HG03045 (cell line): ENCODE results near the gene NR3C2.
"Not testable (repeated sequence)": the region's sequence is repeated elsewhere in the genome, so short reads cannot be mapped to it uniquely, and the experiment has no call there.

Experiments used
- ATAC-seq: cut with Tn5 transposase; IDR thresholded peaks from one replicate; pipeline ENCODE4 v1.9.1; 2021; ENCODE audit warnings: mild to moderate bottlenecking, moderate library complexity; ENCODE audit not compliant: unreplicated experiment

NR3C2 gene

DNA sequence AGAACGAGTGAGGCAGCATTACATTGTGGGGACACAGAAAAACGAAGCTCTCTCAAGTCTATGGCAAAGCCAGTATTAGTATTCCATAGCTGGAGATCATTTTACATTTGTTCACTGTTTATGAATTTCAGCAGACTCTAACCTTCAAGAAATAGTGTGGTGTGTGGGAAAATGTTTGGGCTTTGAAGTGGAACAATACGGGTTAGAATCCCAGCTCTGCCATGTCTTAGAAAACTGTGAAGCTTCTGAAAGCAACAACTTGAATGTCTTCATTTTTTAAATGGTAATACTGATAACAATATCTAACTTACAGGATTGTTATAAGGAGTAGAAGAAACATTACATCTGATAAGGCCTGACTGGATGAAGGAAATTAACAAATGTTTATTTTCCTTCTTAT, 217.7 kb downstream of the NR3C2 start:
- no peak for ATAC-seq

GRCh38 chr4:148222991-148223660, 219.1 kb downstream of the NR3C2 start:
- ATAC-seq, result no peak

- ATAC-seq, result peak; percentile 94
Measured at GRCh38 chr4:148216866-148217814, 225.1 kb downstream of the NR3C2 start.

DNA sequence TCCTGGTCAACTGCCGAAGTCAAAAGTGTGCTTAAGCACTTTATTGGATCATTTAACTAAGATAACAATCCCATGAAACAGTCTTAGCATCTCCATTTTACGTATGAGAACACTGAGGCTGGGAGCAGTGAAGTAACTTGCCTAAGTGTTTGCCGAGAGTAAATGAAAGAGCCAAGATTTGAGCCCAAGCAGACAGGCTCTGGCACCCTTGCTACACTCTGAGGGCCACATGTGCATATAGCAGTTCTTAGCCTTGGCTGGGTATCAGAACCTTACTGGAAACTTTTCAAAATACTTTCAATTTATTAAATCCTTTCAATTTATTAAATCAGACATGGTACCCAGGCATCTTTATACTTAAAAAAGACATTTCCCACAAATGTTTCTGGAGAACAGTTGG, 225.9 kb downstream of the NR3C2 start:
- ATAC-seq, result no peak

DNA sequence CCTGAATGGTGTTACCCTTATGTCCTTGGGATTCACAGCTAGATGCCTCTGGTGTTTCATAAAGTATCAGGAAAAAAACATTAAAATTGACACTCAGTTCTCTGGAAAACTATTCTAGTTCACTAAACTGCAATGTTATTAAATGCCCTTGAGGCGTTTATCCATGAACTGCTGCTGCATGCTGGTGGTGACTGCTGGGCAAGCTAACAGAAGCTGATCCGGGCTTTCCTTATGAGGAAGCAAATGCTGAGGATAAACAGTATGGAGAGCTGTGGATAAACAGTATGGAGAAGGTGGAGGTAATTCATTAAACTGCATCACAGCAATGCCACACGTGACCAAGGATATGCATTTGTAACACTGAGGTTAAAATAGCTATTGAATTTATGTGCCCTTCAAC, 227.0 kb downstream of the NR3C2 start:
- no peak for ATAC-seq

DNA sequence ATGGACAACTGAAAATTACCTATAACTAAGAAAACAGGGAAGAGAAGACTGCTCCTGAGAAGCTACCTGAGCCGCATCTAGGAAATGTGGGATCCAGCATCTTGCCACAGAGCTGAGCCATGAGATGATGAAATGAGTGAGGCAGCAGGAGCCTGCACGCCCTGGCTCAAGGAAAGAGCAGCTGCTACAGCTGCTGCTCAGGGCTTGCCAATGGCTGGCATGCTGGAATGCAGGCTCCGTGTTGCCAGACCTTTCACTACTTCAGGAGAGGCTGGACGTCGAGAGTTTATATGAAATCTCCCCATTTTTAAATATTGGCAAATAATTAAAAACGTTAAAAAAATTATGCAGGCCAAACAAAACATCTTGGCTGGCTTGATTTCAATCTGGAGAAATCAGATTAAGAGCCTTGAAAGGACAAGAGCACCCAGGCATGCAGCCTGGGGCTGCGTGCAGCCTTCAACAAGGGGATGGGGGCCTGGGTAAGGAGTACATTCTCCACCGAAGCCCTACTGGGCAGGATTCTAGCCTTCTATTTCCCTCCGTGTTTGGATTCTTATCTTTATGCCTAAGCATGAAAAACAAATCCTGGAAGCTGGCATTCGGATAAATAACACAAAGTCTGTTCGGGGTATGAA, 227.6 kb downstream of the NR3C2 start:
- ATAC-seq, result no peak

- no peak for ATAC-seq
Measured at GRCh38 chr4:148211533-148211932, 230.7 kb downstream of the NR3C2 start.

DNA sequence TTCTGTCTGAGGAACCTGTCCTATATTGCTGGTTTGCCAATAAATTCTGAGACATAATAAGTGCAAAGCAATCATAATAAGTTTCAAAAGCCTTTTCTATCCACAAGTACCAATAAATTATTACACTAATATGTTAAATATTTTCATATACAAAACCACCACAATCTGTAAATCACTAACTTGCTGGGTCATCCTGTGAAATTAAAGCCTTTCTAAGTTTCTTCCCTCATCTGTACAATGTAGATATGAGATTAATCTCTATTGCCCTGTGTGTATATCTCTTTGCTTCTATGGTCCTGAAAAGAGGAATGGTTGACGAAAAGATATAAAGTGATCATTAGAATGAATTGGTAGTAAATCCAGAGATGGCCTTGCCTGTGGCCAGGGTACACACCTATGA, 231.6 kb downstream of the NR3C2 start:
- no peak for ATAC-seq

DNA sequence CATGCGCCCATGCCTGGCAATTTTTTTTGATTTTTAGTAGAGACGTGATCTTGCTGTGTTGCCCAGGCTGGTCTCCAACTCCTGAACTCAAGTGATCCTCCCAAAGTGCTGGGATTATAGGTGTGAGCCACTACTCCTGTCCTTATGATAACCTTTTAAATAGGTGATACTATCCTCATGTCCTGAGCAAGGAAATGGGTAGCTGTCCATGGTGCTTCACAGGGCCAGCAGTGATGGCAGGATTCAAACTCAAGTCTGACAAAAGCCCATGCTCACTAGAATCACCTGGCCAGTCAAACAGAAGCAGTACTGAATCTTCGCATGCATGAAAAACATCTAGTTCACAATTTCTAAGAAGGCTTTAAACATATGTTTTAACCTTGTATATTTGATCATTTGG, 235.1 kb downstream of the NR3C2 start:
- no peak for ATAC-seq

GRCh38 chr4:148205476-148205875, 236.7 kb downstream of the NR3C2 start:
- no peak for ATAC-seq

DNA sequence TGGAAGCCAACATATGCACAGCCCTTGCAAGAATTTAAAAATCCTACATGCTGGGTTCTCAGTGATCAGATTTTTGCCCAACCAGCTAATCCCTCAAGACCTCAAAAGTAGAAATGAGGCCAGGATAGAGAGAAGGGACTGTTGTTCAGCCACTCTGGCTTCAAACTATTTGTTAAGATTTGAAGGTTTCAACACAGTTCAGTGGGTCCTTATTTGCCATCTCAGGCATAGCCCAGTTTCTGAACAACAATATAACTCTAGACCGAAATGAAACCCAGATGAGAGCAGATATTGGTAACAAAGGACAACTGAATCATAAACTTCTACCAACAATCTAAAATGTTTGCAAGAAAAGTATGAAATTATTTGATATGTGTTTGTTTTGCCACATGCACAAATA, 237.3 kb downstream of the NR3C2 start:
- ATAC-seq, result no peak

- no peak for ATAC-seq
Measured at GRCh38 chr4:148204171-148204570, 238.0 kb downstream of the NR3C2 start.

DNA sequence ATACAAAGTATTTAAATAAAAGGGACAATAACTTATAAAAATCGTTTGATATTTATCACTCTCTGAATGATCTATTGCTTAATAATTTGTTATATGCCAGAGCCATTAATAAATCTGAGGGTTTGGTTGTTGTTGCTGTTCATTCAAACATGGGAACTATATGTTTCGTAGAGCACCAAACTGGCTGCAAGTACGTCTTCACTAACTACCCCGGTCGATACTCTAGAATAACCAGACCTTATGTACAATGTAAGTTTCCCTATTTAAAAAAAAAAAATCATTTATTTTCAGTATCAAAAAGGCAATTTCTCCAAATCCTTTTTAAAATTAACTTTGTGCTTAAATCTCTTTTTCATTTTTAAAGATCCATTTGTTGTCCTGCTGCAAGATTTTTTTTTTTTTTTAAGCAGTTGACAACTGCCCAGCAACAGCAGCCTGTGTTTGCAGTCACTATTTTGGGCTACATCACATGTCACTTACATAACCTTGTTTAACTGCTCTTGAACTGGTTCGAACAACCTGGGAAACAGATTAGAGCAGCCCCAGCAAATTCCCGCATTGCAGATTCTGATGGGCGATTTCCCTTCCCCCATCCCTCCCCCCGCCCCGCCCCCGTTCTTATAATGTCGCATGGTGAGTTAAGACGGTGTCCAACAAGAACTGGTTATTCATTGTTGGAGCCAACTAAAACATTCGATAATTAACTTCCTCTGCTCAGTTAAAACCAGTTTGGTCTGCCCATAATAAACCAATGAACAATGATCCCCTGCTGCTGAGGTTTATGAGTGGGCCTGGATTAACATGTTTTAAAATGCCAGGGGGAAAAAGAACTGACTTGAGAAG, 238.9 kb downstream of the NR3C2 start:
- ATAC-seq, result no peak

DNA sequence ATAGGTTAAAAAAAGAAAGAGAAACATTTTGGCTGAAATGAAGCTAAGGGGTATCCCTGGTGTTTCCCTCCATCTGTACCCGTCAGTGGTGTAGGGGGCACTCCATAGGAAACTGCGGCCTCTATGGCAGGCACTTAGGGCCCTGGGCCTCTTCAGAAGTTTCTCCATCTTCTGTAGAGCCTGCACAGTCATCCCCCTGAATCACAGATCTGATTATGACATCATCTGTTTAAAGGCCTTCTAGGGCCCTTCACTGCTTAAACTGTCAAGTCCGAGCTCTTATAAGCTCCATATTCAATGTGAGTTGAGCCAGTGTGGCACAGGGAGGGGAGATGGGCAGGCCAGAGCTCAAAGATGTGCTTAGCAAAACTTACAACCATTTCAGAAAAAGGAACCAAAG, 241.3 kb downstream of the NR3C2 start:
- no peak for ATAC-seq

DNA sequence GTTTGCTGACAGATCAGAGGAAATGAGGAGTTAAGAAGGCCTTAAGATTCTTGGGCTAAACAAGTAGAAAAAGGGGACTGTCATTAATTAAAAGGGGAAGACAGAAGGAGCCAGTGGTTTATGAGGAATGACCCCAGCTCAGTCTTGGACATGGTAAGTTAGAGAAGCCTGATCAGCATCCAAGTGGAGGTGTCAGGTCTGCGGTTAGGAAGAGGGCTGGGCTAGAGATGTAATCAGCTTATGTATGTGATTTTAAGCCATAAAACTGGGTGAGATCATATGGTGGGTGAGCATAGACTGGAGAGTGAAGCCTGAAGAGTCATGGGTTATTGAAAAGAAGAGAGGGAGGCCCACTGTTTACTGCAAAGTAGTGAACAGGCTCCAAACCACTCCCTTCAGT, 246.1 kb downstream of the NR3C2 start:
- ATAC-seq, result no peak

DNA sequence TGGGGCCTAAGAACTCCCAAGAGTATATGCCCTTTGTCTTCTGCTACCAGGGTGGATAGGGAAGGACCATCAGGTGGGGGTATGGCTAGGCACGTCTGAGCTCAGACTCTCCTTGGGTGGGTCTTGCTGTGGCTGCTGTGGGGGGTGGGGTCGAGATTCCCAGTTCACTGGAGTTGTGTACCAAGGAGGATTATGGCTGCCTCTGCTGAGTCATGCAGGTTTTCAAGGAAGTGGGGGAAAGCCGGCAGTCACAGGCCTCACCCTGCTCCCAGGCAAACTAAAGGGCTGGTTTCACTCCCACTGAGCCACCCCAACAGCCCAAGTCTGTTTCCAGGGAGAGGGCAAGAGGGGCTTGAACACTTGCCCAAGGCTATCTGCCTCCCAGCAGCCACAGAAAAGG, 249.7 kb downstream of the NR3C2 start:
- ATAC-seq, result no peak

- not testable (repeated sequence) for ATAC-seq
Measured at GRCh38 chr4:148187454-148188222, 254.6 kb downstream of the NR3C2 start.

- no peak for ATAC-seq
Measured at GRCh38 chr4:148184922-148185321, 257.3 kb downstream of the NR3C2 start.

- ATAC-seq, result no peak
Measured at GRCh38 chr4:148182230-148182911, 259.8 kb downstream of the NR3C2 start.
